PC-9 (cell line): ENCODE data around the gene ALDH9A1.

Source experiments
- EZH2 ChIP-seq: fragments of 200-600 bp; sonication (generic); IDR thresholded peaks from 2 replicates; pipeline ENCODE4 v1.8.0; 2017; ENCODE audit warnings: antibody characterized with exemption, low read depth
- TF ChIP-seq, protein P1 (sequence below): fragments of 200-600 bp; sonication (generic); conservative IDR thresholded peaks from 2 replicates; pipeline ENCODE4 v1.6.1; 2017; ENCODE audit warnings: mixed run types, antibody characterized with exemption, mild to moderate bottlenecking, moderate library complexity

DNA sequence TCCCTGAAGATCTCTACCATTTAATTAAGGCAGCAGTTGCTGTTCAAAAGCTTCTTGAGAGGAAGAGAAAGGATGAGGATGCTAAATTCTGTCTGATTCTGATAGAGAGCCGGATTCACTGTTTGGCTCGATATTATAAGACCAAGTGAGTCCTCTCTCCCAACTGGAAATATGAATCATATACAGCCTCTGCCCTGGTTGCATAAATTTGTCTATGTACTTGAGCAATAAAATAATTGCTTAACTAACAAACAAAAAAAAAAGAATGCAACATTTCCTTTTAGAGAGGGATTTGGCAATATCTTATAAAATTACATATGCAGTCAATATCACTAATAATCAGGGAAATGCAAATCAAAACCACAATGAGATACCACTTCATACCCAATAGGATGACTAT lies 26.8 kb downstream of the ALDH9A1 start:
- TF ChIP-seq, protein P1, sequence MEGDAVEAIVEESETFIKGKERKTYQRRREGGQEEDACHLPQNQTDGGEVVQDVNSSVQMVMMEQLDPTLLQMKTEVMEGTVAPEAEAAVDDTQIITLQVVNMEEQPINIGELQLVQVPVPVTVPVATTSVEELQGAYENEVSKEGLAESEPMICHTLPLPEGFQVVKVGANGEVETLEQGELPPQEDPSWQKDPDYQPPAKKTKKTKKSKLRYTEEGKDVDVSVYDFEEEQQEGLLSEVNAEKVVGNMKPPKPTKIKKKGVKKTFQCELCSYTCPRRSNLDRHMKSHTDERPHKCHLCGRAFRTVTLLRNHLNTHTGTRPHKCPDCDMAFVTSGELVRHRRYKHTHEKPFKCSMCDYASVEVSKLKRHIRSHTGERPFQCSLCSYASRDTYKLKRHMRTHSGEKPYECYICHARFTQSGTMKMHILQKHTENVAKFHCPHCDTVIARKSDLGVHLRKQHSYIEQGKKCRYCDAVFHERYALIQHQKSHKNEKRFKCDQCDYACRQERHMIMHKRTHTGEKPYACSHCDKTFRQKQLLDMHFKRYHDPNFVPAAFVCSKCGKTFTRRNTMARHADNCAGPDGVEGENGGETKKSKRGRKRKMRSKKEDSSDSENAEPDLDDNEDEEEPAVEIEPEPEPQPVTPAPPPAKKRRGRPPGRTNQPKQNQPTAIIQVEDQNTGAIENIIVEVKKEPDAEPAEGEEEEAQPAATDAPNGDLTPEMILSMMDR: no peak
- TF ChIP-seq EZH2: no peak
